ENCODE measurements around the gene KNG1.

The KNG1 gene

DNA sequence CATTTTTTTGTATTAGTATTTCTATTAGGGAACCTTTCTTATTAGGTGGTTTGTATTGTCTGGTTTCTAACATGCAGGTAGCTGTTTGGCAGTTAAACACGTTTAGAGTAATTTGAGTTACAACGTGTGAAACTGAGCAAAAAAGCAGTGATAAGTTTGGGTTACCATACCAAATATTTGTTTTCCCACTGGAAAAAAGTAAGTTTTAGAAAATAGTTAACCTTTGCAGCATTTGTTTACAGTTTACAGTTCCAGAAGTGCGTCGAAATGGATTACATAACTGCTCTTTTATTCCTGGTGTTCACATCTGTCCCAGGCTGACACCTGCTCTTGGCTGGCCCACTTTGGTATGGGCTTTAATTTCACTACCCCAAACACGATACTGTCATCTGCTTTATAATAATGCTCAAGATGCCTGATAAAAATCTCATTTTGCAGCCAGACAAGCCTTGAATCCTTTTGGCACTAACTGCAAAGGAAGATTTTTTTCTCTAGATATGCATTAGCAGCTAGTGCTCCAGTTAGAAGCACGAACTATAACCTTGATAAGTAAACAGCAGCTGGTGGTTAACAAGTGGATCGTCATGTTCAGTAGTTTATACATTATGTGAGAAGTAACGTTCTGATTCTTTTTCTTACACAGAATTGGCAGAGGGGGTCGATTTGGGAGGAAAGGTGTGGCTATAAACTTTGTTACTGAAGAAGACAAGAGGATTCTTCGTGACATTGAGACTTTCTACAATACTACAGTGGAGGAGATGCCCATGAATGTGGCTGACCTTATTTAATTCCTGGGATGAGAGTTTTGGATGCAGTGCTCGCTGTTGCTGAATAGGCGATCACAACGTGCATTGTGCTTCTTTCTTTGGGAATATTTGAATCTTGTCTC, 71.6 kb downstream of the KNG1 start:
- in situ Hi-C loops (cut with HindIII; ENCODE audit: low sequenced_read_pairs) = no loop called here
- TF ChIP-seq, protein P1, sequence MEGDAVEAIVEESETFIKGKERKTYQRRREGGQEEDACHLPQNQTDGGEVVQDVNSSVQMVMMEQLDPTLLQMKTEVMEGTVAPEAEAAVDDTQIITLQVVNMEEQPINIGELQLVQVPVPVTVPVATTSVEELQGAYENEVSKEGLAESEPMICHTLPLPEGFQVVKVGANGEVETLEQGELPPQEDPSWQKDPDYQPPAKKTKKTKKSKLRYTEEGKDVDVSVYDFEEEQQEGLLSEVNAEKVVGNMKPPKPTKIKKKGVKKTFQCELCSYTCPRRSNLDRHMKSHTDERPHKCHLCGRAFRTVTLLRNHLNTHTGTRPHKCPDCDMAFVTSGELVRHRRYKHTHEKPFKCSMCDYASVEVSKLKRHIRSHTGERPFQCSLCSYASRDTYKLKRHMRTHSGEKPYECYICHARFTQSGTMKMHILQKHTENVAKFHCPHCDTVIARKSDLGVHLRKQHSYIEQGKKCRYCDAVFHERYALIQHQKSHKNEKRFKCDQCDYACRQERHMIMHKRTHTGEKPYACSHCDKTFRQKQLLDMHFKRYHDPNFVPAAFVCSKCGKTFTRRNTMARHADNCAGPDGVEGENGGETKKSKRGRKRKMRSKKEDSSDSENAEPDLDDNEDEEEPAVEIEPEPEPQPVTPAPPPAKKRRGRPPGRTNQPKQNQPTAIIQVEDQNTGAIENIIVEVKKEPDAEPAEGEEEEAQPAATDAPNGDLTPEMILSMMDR (IDR thresholded peaks at IDR 0.05; ENCODE audit: low read depth, low read length, missing control alignments) = no peak
- no peak overlapping the region for H3K4me3 ChIP-seq (ENCODE audit: low read depth, low read length)
- no peak for DNase-seq (ENCODE audit: low read depth)

DNA sequence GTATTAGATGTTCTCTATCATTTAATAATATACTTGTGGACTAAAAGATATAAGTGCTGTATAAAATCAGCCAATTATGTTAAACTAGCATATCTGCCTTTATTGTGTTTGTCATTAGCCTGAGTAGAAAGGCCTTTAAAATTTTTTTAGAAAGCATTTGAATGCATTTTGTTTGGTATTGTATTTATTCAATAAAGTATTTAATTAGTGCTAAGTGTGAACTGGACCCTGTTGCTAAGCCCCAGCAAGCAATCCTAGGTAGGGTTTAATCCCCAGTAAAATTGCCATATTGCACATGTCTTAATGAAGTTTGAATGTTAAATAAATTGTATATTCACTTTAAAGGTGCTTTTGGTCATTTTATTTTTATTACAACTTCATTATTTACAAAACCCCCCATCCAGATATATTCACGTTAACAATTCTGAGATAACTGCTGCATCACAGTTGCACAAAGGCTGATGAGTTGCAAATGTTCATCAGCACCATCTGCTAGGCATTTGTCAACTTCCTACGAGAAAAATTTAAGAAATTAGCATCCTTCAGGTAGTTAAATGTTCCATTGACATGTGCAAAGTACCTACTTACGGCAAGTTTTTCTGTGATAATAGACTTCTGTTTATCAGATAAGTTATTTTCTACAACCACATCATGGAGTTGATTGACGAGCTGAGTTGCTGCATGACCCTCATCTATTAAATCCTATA, 72.5 kb downstream of the KNG1 start:
- no peak for DNase-seq (ENCODE audit: low read depth)
- in situ Hi-C loops (cut with HindIII; ENCODE audit: low sequenced_read_pairs) = no loop called here
- H3K4me3 ChIP-seq (ENCODE audit: low read depth, low read length) = no peak overlapping the region
- TF ChIP-seq, protein P1 (IDR thresholded peaks at IDR 0.05; ENCODE audit: low read depth, low read length, missing control alignments) = no peak

DNA sequence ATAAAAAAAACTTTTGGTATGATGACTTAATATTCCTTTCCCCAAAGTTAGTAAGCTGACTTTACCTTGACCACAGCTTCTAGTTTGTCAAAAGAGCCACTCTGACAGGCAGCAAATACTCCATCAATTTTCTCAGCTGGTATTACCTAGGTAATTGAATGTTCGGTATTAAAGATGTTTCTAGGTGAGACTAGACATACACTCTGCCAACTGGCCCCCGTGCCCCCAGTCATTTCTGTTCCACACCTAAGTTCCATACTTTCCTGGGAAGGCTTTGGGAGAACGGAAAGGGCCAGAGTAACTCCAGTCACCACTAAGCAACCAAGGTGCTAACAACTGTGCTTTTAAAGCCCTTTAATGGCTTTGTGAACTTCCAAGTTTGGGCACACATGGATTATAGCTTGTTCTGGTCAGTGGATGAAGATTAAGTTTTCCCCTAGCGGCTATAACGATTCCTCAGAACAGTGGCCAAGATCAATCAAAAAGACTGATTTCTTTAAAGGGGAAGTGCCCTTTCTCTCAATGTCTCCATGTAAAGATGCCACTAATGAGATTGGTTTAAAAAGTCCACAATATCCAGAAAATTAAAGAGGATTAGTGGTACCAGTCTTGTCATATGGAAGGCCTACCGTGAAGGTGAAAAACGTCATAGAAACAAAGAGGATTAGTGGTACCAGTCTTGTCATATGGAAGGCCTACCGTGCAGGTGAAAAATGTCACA, 73.3 kb downstream of the KNG1 start:
- no peak for DNase-seq (ENCODE audit: low read depth)
- in situ Hi-C loops (cut with HindIII; ENCODE audit: low sequenced_read_pairs) = no loop called here
- H3K4me3 ChIP-seq (ENCODE audit: low read depth, low read length) = no peak overlapping the region
- TF ChIP-seq, protein P1 (IDR thresholded peaks at IDR 0.05; ENCODE audit: low read depth, low read length, missing control alignments) = peak; percentile 25
